Mesenchymal stem cell (in vitro differentiated cells and primary cell): ENCODE data around the gene SRPK2.

Experiments used
- DNase-seq: peaks from one replicate; pipeline ENCODE4 v3.0.0-alpha.2; 2013
- H2AFZ ChIP-seq: one replicate; pipeline ENCODE4 v1.6.1; 2013; ENCODE audit warnings: low read depth, mild to moderate bottlenecking, control low read depth, inconsistent platforms, low read length, moderate library complexity
- H2AK5ac ChIP-seq: 2 replicates; pipeline ENCODE4 v1.6.1; 2013; ENCODE audit warnings: low read length, moderate library complexity, mild to moderate bottlenecking, inconsistent platforms; ENCODE audit not compliant: severe bottlenecking
- H2BK120ac ChIP-seq: one replicate; pipeline ENCODE4 v1.6.1; 2013; ENCODE audit warnings: low read depth, mild to moderate bottlenecking, inconsistent platforms, low read length, moderate library complexity
- H2BK12ac ChIP-seq, 2 experiments: one replicate each; pipeline ENCODE4 v1.6.1; 2013; ENCODE audit warnings: inconsistent platforms in 2 of 2, low read length in 2 of 2, mild to moderate bottlenecking in 2 of 2, moderate library complexity in 2 of 2, control low read depth in 1 of 2
- H2BK15ac ChIP-seq: one replicate; pipeline ENCODE4 v1.6.1; 2013; ENCODE audit warnings: mild to moderate bottlenecking, low read depth, inconsistent platforms; ENCODE audit not compliant: poor library complexity, severe bottlenecking
- H2BK5ac ChIP-seq: 2 replicates; pipeline ENCODE4 v1.6.1; 2013; ENCODE audit warnings: low read depth, mild to moderate bottlenecking, low read length, control low read depth, inconsistent platforms; ENCODE audit not compliant: poor library complexity, severe bottlenecking
- H3K14ac ChIP-seq, 2 experiments: one replicate each; pipeline ENCODE4 v1.6.1; 2013; ENCODE audit warnings: inconsistent platforms in 2 of 2, low read length in 2 of 2, control low read depth in 1 of 2, mild to moderate bottlenecking in 1 of 2, moderate library complexity in 1 of 2
- H3K18ac ChIP-seq, 2 experiments: one replicate each; pipeline ENCODE4 v1.6.1; 2013; ENCODE audit warnings: inconsistent platforms in 2 of 2, low read length in 2 of 2, control low read depth in 1 of 2, low read depth in 1 of 2, mild to moderate bottlenecking in 1 of 2
- H3K23ac ChIP-seq, 2 experiments: one replicate each; pipeline ENCODE4 v1.6.1; 2013; ENCODE audit warnings: inconsistent platforms in 2 of 2, low read length in 2 of 2, mild to moderate bottlenecking in 2 of 2, moderate library complexity in 2 of 2, control low read depth in 1 of 2
- H3K27ac ChIP-seq: 2 replicates; pipeline ENCODE4 v1.5.1; 2013; ENCODE audit warnings: mild to moderate bottlenecking, moderate library complexity, low read length, control low read depth, inconsistent platforms; ENCODE audit not compliant: poor library complexity, severe bottlenecking
- H3K27me3 ChIP-seq, 2 experiments: 2 replicates each; pipeline versions ENCODE4 v1.6.1 to v1.7.0; 2013; ENCODE audit warnings: low read length in 2 of 2, mild to moderate bottlenecking in 2 of 2, moderate library complexity in 2 of 2, control low read depth in 1 of 2, inconsistent platforms in 1 of 2; ENCODE audit not compliant: control insufficient read depth in 1 of 2, insufficient read depth in 1 of 2
- H3K36me3 ChIP-seq, 2 experiments: 2 replicates each; pipeline versions ENCODE4 v1.6.1 to v1.7.0; 2013; ENCODE audit warnings: low read length in 2 of 2, control low read depth in 1 of 2, inconsistent platforms in 1 of 2, low read depth in 1 of 2, mild to moderate bottlenecking in 1 of 2; ENCODE audit not compliant: insufficient read depth in 2 of 2, control insufficient read depth in 1 of 2
- H3K4ac ChIP-seq, 2 experiments: one replicate each; pipeline ENCODE4 v1.6.1; 2013; ENCODE audit warnings: inconsistent platforms in 2 of 2, low read length in 2 of 2, mild to moderate bottlenecking in 2 of 2, moderate library complexity in 2 of 2, control low read depth in 1 of 2, low read depth in 1 of 2
- H3K4me1 ChIP-seq: 2 replicates; pipeline ENCODE4 v1.6.1; 2013; ENCODE audit warnings: low read depth, low read length, control low read depth; ENCODE audit not compliant: control insufficient read depth, insufficient read depth
- H3K4me2 ChIP-seq: 2 replicates; pipeline ENCODE4 v1.6.1; 2013; ENCODE audit warnings: low read length, mild to moderate bottlenecking, inconsistent platforms; ENCODE audit not compliant: poor library complexity, severe bottlenecking
- H3K4me3 ChIP-seq, 2 experiments: 2 replicates each; pipeline versions ENCODE4 v1.5.1 to v1.7.0; 2013; ENCODE audit warnings: low read length in 2 of 2, mild to moderate bottlenecking in 2 of 2, control low read depth in 1 of 2, low read depth in 1 of 2; ENCODE audit not compliant: insufficient read depth in 1 of 2
- H3K79me1 ChIP-seq: replicated peaks from 2 replicates; pipeline ENCODE4 v1.6.1; 2013; ENCODE audit warnings: mild to moderate bottlenecking, control low read depth, low read length, inconsistent platforms; ENCODE audit not compliant: poor library complexity, severe bottlenecking
- H3K9ac ChIP-seq: 2 replicates; pipeline ENCODE4 v1.7.0; 2013; ENCODE audit warnings: mild to moderate bottlenecking, low read length, moderate library complexity
- H3K9me3 ChIP-seq: 2 replicates; pipeline ENCODE4 v1.7.0; 2013; ENCODE audit warnings: mild to moderate bottlenecking, low read length; ENCODE audit not compliant: control insufficient read depth
- H4K8ac ChIP-seq: one replicate; pipeline ENCODE4 v1.6.1; 2013; ENCODE audit warnings: inconsistent platforms, mild to moderate bottlenecking, low read length, moderate library complexity
- H4K91ac ChIP-seq: one replicate; pipeline ENCODE4 v1.6.1; 2013; ENCODE audit warnings: mild to moderate bottlenecking, low read length, inconsistent platforms
- whole genome bisulfite sequencing: methylation state at CpG from one replicate; pipeline ENCODE4 v1.1.7; 2013; ENCODE audit warnings: mixed read lengths; 5-methylcytosine and 5-hydroxymethylcytosine counted together

SRPK2 gene

GRCh38 chr7:105177026-105177425, 211.7 kb downstream of the SRPK2 start:
- peaks cover 25% of the 10 kb centered on the region for H3K79me1 ChIP-seq
- H3K14ac ChIP-seq = no peak overlapping the region
- H2AFZ ChIP-seq = no peak overlapping the region
- no peak overlapping the region for H2BK12ac ChIP-seq
- H3K4me2 ChIP-seq = no peak overlapping the region
- peaks cover 0 to 4% of the 10 kb centered on the region in 2 experiments for H3K36me3 ChIP-seq
- no peak overlapping the region for H2BK5ac ChIP-seq
- no peak overlapping the region for H3K9ac ChIP-seq
- H3K4ac ChIP-seq = no peak overlapping the region
- H3K23ac ChIP-seq = no peak overlapping the region
- no peaks in the 10 kb centered on the region for H3K27me3 ChIP-seq
- no peak overlapping the region for H3K4me3 ChIP-seq
- no CpG with 5 or more reads among the region's 3 CpGs for WGBS
- H2AK5ac ChIP-seq = no peak overlapping the region
- no peak for DNase-seq
- no peak overlapping the region for H4K8ac ChIP-seq
- H3K27ac ChIP-seq = no peak overlapping the region
- H2BK120ac ChIP-seq = no peak overlapping the region
- no peak overlapping the region for H2BK15ac ChIP-seq
- H3K18ac ChIP-seq = no peak overlapping the region
- no peak overlapping the region for H4K91ac ChIP-seq
- H3K4me1 ChIP-seq = no peaks in the 10 kb centered on the region
- H3K9me3 ChIP-seq = peaks cover 4% of the 10 kb centered on the region

- no peak overlapping the region for H2BK15ac ChIP-seq
- no peak overlapping the region for H2BK12ac ChIP-seq
- H3K9ac ChIP-seq = no peak overlapping the region
- H3K27me3 ChIP-seq = no peaks in the 10 kb centered on the region
- no peak overlapping the region for H3K23ac ChIP-seq
- no peak overlapping the region for H3K27ac ChIP-seq
- peaks cover 2 to 10% of the 10 kb centered on the region in 2 experiments for H3K36me3 ChIP-seq
- H2BK5ac ChIP-seq = no peak overlapping the region
- H3K9me3 ChIP-seq = no peaks in the 10 kb centered on the region
- H3K79me1 ChIP-seq = peaks cover 19% of the 10 kb centered on the region
- H2AK5ac ChIP-seq = no peak overlapping the region
- H3K4me2 ChIP-seq = no peak overlapping the region
- no peak overlapping the region for H2AFZ ChIP-seq
- no peak overlapping the region for H4K91ac ChIP-seq
- H3K18ac ChIP-seq = no peak overlapping the region
- no peak overlapping the region for H3K14ac ChIP-seq
- H4K8ac ChIP-seq = no peak overlapping the region
- DNase-seq = no peak
- H3K4ac ChIP-seq = no peak overlapping the region
- H2BK120ac ChIP-seq = no peak overlapping the region
- no peak overlapping the region for H3K4me3 ChIP-seq
- 100% methylated on average over 1 of the region's 1 CpG for WGBS
- no peaks in the 10 kb centered on the region for H3K4me1 ChIP-seq
Measured at GRCh38 chr7:105173586-105173985, 215.1 kb downstream of the SRPK2 start.

- Histone ChIP-seq H3K79me1 (peaks cover 13% of the 10 kb centered on the region), H2BK5ac (no peak overlapping the region), H3K4me2 (no peak overlapping the region), H4K91ac (no peak overlapping the region), H2BK120ac (no peak overlapping the region), H2BK15ac (no peak overlapping the region), H3K14ac (no peak overlapping the region), H3K27me3 (no peaks in the 10 kb centered on the region), H3K4ac (no peak overlapping the region), H3K27ac (no peak overlapping the region), H3K9ac (no peak overlapping the region), H4K8ac (no peak overlapping the region), H3K4me3 (no peak overlapping the region), H3K23ac (no peak overlapping the region), H2AK5ac (no peak overlapping the region), H2AFZ (no peak overlapping the region), H3K4me1 (no peaks in the 10 kb centered on the region), H3K36me3 (peaks cover 15 to 78% of the 10 kb centered on the region in 2 experiments), H2BK12ac (no peak overlapping the region), H3K18ac (no peak overlapping the region), H3K9me3 (no peaks in the 10 kb centered on the region)
- no peak for DNase-seq
- 100% methylated on average over 1 of the region's 1 CpG for WGBS
Measured at GRCh38 chr7:105164751-105165150, 224.0 kb downstream of the SRPK2 start.

- H3K4me3 ChIP-seq = no peak overlapping the region
- WGBS = over 99% methylated on average over 8 of the region's 8 CpGs
Measured at GRCh38 chr7:105163718-105164117, 225.0 kb downstream of the SRPK2 start.

More at GRCh38 chr7:105163718-105164117, 225.0 kb downstream of the SRPK2 start:
- H3K36me3 ChIP-seq = peaks cover 12 to 76% of the 10 kb centered on the region in 2 experiments
- H3K79me1 ChIP-seq = peaks cover 11% of the 10 kb centered on the region
- no peaks in the 10 kb centered on the region for H3K9me3 ChIP-seq
- no peak overlapping the region for H4K91ac ChIP-seq
- no peak for DNase-seq
- H3K4me1 ChIP-seq = no peaks in the 10 kb centered on the region
- no peaks in the 10 kb centered on the region for H3K27me3 ChIP-seq
- no peak overlapping the region for H3K4ac ChIP-seq
- H3K23ac ChIP-seq = no peak overlapping the region
- no peak overlapping the region for H2AK5ac ChIP-seq
- H3K4me2 ChIP-seq = no peak overlapping the region
- H2BK5ac ChIP-seq = no peak overlapping the region
- H3K9ac ChIP-seq = no peak overlapping the region
- no peak overlapping the region for H2BK15ac ChIP-seq
- no peak overlapping the region for H4K8ac ChIP-seq
- no peak overlapping the region for H2AFZ ChIP-seq
- H3K18ac ChIP-seq = no peak overlapping the region
- no peak overlapping the region for H3K27ac ChIP-seq
- H3K14ac ChIP-seq = no peak overlapping the region
- no peak overlapping the region for H2BK12ac ChIP-seq
- H2BK120ac ChIP-seq = no peak overlapping the region
